ENCODE data around the gene MRPL32.

MRPL32 gene

GRCh38 chr7:42967391-42967790 lies 35.2 kb downstream of the MRPL32 start:
- no peak for DNase-seq

GRCh38 chr7:42972699-42973500 lies 40.7 kb downstream of the MRPL32 start:
- DNase-seq: no peak

DNA sequence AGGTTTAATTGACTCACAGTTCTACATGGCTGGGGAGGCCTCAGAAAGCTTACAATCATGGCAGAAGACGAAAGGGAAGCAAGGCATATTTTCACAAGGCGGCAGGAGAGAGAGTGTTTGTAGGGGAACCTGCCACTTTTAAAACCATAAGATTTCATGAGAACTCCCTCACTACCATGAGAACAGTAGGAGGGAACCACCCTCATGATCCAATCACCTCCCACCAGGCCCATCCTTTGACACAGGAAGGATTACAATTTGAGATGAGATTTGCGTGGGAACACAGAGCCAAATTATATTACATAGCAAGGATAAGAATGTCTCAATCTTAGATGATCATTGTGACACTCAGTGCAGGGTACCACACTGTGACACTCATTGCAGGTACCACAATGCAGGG lies 44.2 kb downstream of the MRPL32 start:
- no peak for DNase-seq

- no peak for DNase-seq
These were observed 46.3 kb downstream of the MRPL32 start for GRCh38 chr7:42978496-42978895.

DNA sequence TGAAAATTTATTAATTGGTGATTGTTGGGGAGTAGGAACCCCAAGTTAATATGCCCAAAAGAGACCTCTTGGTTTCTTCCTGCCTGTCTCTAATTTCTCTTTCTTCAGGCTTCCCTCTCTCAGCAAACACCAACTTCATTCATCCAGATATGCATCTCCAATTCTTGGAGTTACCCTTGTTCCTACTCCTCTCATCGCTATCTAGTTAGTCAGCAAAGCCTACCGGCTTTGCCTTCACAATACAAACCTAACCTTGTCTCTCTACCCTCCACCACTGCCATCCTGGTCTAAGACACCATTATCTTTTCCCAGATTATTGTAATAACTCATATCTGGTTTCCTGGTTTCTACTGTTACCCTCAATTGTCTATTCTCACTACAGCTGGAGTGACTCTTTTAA lies 47.9 kb downstream of the MRPL32 start:
- DNase-seq: no peak

- DNase-seq: no peak
These were observed 48.3 kb downstream of the MRPL32 start for GRCh38 chr7:42980514-42980913.

DNA sequence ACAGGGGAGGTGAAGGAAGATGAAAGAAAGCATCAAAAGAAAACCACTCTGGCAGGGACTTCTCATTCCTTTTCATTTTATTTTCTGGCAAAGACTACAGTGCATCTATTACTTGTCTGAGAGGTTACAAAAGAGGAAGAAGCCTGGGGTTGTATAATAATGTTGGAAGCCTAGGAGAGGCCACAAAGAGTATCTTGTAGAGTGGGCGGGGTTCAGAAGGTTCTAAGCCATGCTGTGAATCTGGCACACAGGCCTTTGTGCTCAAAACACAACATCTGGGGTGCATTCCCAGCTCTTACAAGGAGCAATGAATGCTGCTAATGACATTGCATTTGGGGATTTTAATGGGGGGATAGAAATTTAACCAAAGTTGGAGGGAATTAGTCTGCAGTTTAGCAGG lies 49.4 kb downstream of the MRPL32 start:
- no peak for DNase-seq

DNA sequence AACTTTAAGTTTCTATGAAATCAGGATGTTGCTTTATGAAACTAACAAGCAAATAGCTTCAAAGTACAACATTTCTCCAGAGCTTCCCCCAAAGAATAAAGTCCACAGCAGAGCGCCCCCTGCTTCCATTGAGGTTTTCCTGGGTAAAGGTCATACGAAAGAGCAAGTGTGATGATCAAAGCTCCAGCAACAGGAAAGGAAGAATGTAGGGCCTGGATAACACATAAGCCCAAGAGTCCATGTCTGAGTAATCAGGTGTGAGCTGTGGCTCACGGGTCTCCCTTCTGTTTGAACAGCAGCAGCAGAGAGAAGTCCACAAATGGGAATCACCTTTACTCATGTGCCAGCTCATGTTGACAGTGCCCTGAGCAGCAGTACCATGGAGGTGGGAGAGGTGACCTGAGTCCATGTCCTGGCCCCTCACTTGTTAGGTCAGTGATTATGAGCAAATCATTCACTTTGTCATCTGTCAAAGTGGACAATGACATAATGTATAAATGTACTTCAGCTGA lies 50.5 kb downstream of the MRPL32 start:
- DNase-seq: no peak

GRCh38 chr7:42984137-42984536 lies 52.0 kb downstream of the MRPL32 start:
- no peak for DNase-seq

DNA sequence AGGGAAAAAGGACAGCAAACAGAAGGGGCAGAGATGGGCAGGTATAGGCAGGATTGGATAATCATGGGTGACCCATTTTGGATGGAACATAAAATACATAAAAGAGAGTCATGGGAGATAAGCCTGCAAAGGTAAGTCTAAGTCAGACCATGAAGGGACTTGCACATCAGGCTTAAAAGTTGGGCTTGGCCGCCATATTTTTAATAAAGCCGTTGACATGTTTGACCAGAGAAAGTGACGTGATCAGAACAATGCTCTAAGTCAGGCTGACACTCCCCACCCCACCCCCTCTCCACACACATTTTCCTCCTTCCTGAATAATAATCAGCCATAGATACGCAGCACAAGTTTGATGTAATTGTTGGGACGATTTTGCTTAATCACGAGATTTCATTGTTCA lies 54.0 kb downstream of the MRPL32 start:
- DNase-seq: no peak

GRCh38 chr7:42986781-42987248 lies 54.6 kb downstream of the MRPL32 start:
- DNase-seq: no peak
